Measurements from ENCODE around the gene EXOC6.
"Not testable (repeated sequence)": the region's sequence is repeated elsewhere in the genome, so short reads cannot be mapped to it uniquely, and the experiment has no call there.

EXOC6 gene

GRCh38 chr10:92880233-92880861 is 32.0 kb downstream of the EXOC6 start:
- peak in 2 of 14 donors; percentile 17 to 61 for DNase-seq

DNA sequence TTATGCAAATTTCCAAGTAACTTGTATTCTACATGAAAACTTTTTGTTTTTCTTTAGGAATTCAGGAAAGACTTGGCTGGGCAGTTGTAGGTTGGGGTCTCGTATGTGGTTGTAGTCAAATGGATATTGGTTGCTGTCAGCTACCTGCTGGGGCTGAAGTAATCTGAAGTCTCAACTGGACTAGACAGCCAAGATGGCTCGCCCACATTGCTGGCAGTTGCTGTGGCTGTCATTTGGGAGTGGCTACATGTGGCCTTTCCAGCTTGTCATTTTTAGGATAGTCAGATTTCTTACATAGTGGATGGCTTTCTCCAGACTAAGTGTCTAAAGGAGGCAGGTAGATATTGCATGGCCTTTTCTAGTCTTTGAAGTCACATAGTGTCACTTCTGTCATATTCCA is 32.6 kb downstream of the EXOC6 start:
- no peak for DNase-seq

DNA sequence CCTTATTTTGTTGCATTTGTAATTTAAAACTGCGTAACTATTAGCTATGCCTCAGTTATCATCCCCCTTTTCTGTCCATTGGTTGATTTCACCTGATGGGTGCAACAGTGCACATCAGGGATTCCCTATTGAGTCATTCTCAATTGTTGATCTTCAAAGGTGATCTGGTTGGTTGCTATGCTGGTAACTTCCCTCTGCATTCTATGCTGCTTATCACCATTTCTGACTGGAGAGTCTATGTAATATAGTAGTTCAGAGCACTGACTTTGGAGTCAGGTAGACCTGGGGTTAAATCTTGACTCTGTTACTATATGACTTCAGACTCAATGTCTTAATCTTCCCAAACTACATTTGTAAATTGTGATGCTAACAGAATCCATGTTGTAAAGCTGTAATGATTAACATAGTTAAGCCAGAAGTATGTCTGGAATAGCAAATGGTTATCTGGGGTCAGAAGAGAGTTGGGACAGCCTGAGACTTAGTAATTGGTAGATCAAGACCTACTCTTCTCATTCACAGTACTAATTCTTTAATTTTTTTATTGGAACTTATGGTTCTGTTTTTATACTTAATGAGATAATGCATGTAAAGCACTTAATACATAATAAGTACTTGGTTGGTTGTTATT is 38.1 kb downstream of the EXOC6 start:
- DNase-seq, result no peak

DNA sequence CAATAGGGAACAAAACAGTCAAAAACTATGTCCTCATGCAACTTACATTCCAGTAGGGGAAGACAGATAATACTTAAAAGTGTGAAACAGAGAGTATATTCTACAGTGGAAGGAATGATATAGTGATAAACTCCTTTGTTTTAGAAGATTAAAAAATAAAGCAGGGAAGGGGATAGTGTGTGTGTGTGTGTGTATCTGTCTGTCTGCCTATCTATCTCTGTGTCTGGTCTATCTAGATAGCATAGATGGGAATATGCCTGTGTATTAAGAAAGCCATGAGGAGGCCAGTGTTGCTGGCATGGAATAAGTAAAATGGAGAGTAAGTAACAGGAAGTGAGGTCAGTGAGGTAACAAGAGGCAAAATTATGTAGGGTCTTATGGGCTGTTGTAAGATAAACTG is 42.2 kb downstream of the EXOC6 start:
- DNase-seq, result no peak

GRCh38 chr10:92891885-92892690 is 43.8 kb downstream of the EXOC6 start:
- DNase-seq, result peak in 1 of 14 donors; percentile 22

DNA sequence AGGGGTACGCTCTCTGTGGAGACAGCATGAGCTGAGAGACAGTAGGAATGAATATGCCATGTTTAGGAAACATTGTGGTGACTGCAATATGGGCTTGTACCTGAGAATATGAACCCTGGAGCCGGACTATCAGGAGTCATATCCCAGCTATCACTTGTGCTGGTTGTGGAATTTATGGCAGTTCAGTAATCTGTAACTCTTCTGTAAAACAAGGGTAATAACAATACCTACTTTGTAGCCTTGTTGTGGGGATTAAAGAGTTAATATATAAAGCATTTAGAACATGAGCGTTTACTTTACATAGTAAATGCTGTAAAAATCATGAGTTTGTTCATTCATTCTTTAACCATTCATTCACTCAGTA is 44.4 kb downstream of the EXOC6 start:
- no peak for DNase-seq

GRCh38 chr10:92894081-92894655 is 45.8 kb downstream of the EXOC6 start:
- DNase-seq, result no peak

DNA sequence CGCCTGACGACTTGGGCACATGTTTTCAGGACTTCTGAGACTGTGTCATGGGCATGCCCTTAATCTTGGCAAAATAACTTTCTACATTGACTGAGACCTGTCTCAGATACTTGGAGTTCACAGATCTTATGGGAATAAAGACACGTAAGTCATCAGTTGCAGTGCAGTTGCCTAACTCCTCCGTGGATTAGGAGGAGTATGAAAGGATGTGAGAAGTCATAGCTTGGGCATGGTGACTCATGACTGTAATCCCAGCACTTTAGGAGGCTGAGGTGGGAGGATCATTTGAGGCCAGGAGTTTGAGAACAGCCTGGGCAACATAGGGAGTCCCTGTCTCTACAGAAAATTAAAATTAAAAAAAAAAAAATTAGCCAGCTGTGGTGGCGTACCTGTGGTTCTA is 49.6 kb downstream of the EXOC6 start:
- DNase-seq, result no peak

DNA sequence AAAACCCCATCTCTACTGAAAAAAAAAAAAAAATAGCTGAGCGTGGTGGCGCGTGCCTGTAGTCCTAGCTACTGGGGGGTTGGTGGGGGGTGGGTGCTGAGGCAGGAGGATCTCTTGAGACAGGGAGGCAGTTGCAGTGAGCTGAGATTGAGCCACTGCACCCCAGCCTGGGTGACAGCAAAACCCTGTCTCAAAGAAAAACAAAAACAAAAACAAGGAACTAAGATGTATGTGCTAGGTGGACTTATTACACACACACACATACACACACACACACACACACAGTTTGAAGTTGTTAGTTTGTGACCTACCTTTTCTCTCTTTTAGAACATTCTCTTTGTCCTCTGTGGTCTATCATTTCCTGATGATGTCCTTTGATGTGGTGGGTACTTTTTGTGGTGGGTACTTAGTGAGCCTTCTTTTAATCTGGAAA is 53.5 kb downstream of the EXOC6 start:
- DNase-seq, result no peak

GRCh38 chr10:92903633-92904032 is 55.3 kb downstream of the EXOC6 start:
- no peak for DNase-seq

DNA sequence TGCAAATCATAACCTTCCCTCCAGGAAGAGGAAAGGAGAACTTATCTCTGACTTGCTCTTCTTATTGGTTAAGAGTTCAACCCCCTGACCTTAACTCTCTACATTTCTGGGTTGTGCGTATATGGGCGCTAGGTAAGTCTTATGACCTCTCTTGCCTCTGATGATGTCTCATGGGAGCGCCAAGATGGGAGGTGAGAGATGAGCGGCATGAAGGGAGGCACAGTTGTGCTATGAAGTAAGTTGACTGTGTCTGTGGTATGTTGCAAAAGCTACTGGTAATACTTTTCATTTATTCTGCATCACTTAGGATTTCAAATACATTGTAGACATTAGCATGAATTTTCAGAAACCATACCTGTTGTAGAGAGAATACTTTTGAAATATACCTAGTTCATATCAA is 59.0 kb downstream of the EXOC6 start:
- no peak for DNase-seq

GRCh38 chr10:92912631-92913030 is 64.3 kb downstream of the EXOC6 start:
- not testable (repeated sequence) for DNase-seq

GRCh38 chr10:92913973-92914372 is 65.7 kb downstream of the EXOC6 start:
- no peak for DNase-seq

DNA sequence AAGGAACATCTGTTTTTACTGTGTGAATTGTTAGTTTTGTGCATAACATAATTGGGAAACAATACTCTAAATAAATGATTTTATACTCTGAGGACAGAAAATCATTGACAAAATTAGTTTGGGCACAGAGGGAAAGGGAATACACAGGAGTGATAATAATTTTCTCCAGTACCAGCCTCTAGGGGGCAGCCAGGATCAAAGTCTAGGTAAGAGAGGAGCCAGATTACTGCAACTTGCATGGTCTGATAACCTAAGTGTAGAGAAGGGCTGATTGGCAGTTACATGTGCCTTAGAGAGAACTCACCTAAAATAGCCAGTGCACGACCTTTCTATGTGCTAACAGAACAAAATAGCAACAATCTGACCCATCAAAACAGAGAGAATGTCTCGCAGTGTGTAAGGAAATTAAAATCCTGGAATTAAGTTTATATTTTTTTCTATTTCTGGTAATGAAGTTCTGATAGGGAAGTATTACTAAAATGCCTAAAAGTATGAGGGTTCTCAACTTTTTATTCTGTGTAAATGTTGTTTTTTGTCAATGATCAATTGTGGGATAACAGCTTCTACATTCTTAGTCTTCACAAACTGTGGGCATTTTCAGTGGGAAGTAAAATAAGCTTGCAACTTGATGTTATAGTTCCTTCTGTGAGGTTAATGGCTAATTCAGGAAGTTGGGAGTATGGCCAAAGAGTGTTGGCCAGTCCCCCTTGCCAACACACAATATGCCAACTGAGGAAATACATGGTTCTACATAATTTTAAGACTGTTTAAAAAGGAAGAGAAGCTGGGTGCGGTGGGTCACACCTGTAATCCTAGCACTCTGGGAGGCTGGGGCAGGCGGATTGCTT is 66.4 kb downstream of the EXOC6 start:
- DNase-seq, result peak in 3 of 14 donors; percentile 0 to 6 (median 4)

DNA sequence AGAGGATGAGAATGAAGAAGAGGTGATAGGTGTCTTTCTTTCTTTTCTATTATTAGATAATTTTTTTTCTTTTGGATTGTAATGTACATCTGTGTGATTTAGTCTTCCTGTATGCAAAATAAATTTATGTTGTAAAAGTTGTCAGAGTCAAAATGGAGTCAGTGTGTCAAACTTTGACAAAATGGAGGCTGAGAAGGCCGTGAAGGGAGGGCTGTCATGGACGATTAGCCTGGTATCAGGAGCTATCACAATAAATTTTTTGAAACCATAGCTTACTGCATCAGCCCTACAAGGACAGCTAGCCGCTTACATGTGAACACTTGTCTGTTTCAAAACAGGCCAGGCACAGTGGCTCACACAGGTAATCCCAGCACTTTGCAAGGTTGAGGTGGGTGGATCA is 67.6 kb downstream of the EXOC6 start:
- no peak for DNase-seq

DNA sequence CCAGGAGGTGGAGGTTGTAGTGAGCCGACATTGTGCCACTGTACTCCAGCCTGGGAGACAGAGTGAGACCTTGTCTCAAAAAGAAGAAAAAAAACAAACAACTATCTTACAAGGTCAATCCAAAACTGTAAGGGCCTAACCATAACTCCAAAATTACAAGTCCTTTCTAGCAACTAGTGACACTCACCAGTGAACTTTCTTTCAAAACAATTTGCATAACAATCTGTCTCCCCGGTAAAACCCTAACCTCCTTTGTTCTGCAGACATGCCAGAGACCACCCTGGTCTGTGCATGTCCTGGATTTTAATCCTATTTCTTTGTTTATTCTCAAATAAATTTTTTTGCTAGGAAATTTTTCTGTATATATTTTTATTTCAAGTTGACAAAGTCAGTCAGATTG is 68.1 kb downstream of the EXOC6 start:
- no peak for DNase-seq

DNA sequence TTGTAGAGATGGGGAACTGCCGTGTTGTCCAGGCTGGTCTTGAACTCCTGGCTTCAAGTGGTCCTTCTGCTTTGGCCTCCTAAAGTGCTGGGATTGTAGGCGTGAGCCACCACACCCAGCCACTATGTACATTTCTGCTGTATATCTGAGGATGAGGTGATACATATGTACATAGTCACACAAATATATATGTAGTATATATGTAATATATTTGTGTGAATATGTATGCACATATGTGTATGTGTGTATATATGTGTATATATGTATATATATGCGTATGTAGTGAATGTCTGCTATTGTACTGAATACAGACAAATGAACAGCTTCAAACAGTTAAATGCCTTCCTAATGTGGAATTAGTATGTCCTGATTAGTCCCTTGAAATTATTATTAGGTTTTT is 70.3 kb downstream of the EXOC6 start:
- no peak for DNase-seq

GRCh38 chr10:92920866-92921265 is 72.5 kb downstream of the EXOC6 start:
- DNase-seq, result no peak

DNA sequence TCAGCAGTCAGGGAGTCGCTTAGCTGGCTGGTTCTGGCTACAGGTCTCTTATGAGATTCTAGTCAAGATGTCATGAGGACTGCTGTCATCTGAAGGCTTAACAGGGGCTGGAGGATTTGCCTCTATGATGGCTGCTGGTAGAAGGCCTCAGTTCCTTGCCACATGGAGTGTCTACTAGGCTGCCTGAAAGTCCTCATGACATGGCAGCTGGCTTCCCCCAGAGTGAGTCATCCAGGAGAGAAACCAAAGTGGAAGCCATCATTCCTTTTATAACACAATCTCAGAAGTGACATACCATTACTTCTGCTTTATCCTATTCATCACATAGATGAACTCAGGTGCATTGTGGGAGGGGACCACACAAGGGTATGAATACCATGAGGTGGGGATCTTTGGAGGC is 75.1 kb downstream of the EXOC6 start:
- DNase-seq, result no peak

GRCh38 chr10:92929896-92930295 is 81.6 kb downstream of the EXOC6 start:
- DNase-seq, result no peak

GRCh38 chr10:92931597-92931996 is 83.3 kb downstream of the EXOC6 start:
- DNase-seq, result no peak

- DNase-seq, result no peak
Observed at GRCh38 chr10:92937876-92938275, 89.6 kb downstream of the EXOC6 start.

Data from C1 segment of cervical spinal cord (tissue), 14 donors.